H9 (cell line): ENCODE data around the gene MED12. TPM values are rescaled to one million over a fixed set of nuclear protein-coding genes. Genes with fewer than 3 reads are reported as not detected.
A peak's percentile ranks its signal among the peaks of the same experiment; 100 is the strongest.

ENCODE experiments used
- DNase-seq: peaks from one replicate; pipeline ENCODE4 v3.0.0-alpha.2; 2017
- H2AFZ ChIP-seq: one replicate; pipeline ENCODE4 v1.6.1; 2013; ENCODE audit warnings: mild to moderate bottlenecking, low read length, control low read depth, moderate library complexity
- H2AK5ac ChIP-seq: 2 replicates; pipeline ENCODE4 v1.6.1; 2013; ENCODE audit warnings: low read length, control low read depth, mixed read lengths; ENCODE audit not compliant: insufficient read length
- H2BK120ac ChIP-seq: one replicate; pipeline ENCODE4 v1.6.1; 2013; ENCODE audit warnings: low read depth, mild to moderate bottlenecking, low read length, control low read depth, inconsistent platforms; ENCODE audit not compliant: poor library complexity, severe bottlenecking
- H2BK12ac ChIP-seq: 2 replicates; pipeline ENCODE4 v1.6.1; 2013; ENCODE audit warnings: low read length, control low read depth, mixed read lengths, low read depth; ENCODE audit not compliant: insufficient read length
- H2BK15ac ChIP-seq: 2 replicates; pipeline ENCODE4 v1.6.1; 2013; ENCODE audit warnings: low read depth, low read length, control low read depth
- H2BK20ac ChIP-seq: one replicate; pipeline ENCODE4 v1.6.1; 2013; ENCODE audit warnings: low read depth, mild to moderate bottlenecking, low read length, control low read depth, inconsistent platforms; ENCODE audit not compliant: poor library complexity, severe bottlenecking
- H2BK5ac ChIP-seq: 2 replicates; pipeline ENCODE4 v1.6.1; 2013; ENCODE audit warnings: low read length, control low read depth, mixed read lengths; ENCODE audit not compliant: insufficient read length
- H3K14ac ChIP-seq: 2 replicates; pipeline ENCODE4 v1.6.1; 2013; ENCODE audit warnings: low read length, control low read depth; ENCODE audit not compliant: insufficient read depth
- H3K18ac ChIP-seq: 2 replicates; pipeline ENCODE4 v1.6.1; 2013; ENCODE audit warnings: low read depth, mild to moderate bottlenecking, mixed read lengths, low read length, control low read depth; ENCODE audit not compliant: insufficient read length
- H3K23ac ChIP-seq: 2 replicates; pipeline ENCODE4 v1.6.1; 2013; ENCODE audit warnings: low read length, control low read depth, mixed read lengths, low read depth; ENCODE audit not compliant: insufficient read length
- H3K23me2 ChIP-seq: 2 replicates; pipeline ENCODE4 v1.6.1; 2013; ENCODE audit warnings: low read depth, mild to moderate bottlenecking, mixed read lengths, low read length, control low read depth; ENCODE audit not compliant: insufficient read length, poor library complexity, severe bottlenecking
- H3K27ac ChIP-seq: 2 replicates; pipeline ENCODE4 v1.5.1; 2013; ENCODE audit warnings: low read length, control low read depth, mixed read lengths, low read depth; ENCODE audit not compliant: insufficient read length
- H3K27me3 ChIP-seq: 2 replicates; pipeline ENCODE4 v1.6.1; 2013; ENCODE audit warnings: low read length, control low read depth, inconsistent platforms; ENCODE audit not compliant: insufficient read depth
- H3K4ac ChIP-seq: 2 replicates; pipeline ENCODE4 v1.6.1; 2013; ENCODE audit warnings: low read depth, mild to moderate bottlenecking, control low read depth, inconsistent platforms, low read length, moderate library complexity
- H3K4me1 ChIP-seq: 2 replicates; pipeline ENCODE4 v1.6.1; 2013; ENCODE audit warnings: low read length, control low read depth, inconsistent platforms; ENCODE audit not compliant: insufficient read depth
- H3K4me2 ChIP-seq: 2 replicates; pipeline ENCODE4 v1.6.1; 2013; ENCODE audit warnings: low read length, control low read depth, mixed read lengths; ENCODE audit not compliant: insufficient read length, insufficient read depth
- H3K56ac ChIP-seq: 2 replicates; pipeline ENCODE4 v1.6.1; 2013; ENCODE audit warnings: low read depth, mild to moderate bottlenecking, mixed read lengths, low read length, control low read depth; ENCODE audit not compliant: insufficient read length
- H3K79me1 ChIP-seq: 2 replicates; pipeline ENCODE4 v1.6.1; 2013; ENCODE audit warnings: low read depth, mild to moderate bottlenecking, moderate library complexity, low read length, control low read depth, inconsistent platforms; ENCODE audit not compliant: insufficient read depth, poor library complexity, severe bottlenecking
- H3K79me2 ChIP-seq: 2 replicates; pipeline ENCODE4 v1.6.1; 2013; ENCODE audit warnings: low read length, control low read depth, inconsistent platforms; ENCODE audit not compliant: insufficient read depth
- H3K9ac ChIP-seq: 2 replicates; pipeline ENCODE4 v1.6.1; 2013; ENCODE audit warnings: low read length, control low read depth, mixed read lengths; ENCODE audit not compliant: insufficient read length; ENCODE audit errors: extremely low read depth
- H3K9me3 ChIP-seq: one replicate; pipeline ENCODE4 v1.6.1; 2013; ENCODE audit warnings: low read depth, low read length, inconsistent platforms; ENCODE audit not compliant: control insufficient read depth
- H3T11ph ChIP-seq: one replicate; pipeline ENCODE4 v1.6.1; 2013; ENCODE audit warnings: mild to moderate bottlenecking, low read length, control low read depth, inconsistent platforms
- H4K20me1 ChIP-seq: one replicate; pipeline ENCODE4 v1.6.1; 2013; ENCODE audit not compliant: control insufficient read depth, insufficient read length, insufficient read depth
- H4K5ac ChIP-seq: 2 replicates; pipeline ENCODE4 v1.6.1; 2013; ENCODE audit warnings: low read depth, mild to moderate bottlenecking, mixed read lengths, low read length, control low read depth; ENCODE audit not compliant: insufficient read length
- H4K8ac ChIP-seq: replicated peaks from 2 replicates; pipeline ENCODE4 v1.6.1; 2013; ENCODE audit warnings: low read length, control low read depth, mixed read lengths, low read depth; ENCODE audit not compliant: insufficient read length
- H4K91ac ChIP-seq: 2 replicates; pipeline ENCODE4 v1.6.1; 2013; ENCODE audit warnings: low read depth, mild to moderate bottlenecking, moderate library complexity, mixed read lengths, low read length, control low read depth; ENCODE audit not compliant: insufficient read length
- H3K27ac Mint-ChIP-seq, 3 experiments: 2 replicates in 2 of 3; 3 replicates in 1 of 3; pipeline ENCODE4 v1.8.0; 2020 to 2021; ENCODE audit warnings: mixed read lengths in 3 of 3, mild to moderate bottlenecking in 1 of 3, moderate library complexity in 1 of 3
- H3K27me3 Mint-ChIP-seq: 2 replicates; pipeline ENCODE4 v1.8.0; 2021; ENCODE audit warnings: low read depth, mild to moderate bottlenecking, moderate library complexity, mixed read lengths
- H3K36me3 Mint-ChIP-seq, 3 experiments: 2 replicates in 2 of 3; 3 replicates in 1 of 3; pipeline ENCODE4 v1.8.0; 2020 to 2021; ENCODE audit warnings: low read depth in 3 of 3, mixed read lengths in 3 of 3; ENCODE audit not compliant: insufficient read depth in 1 of 3
- H3K4me1 Mint-ChIP-seq, 2 experiments: 2 replicates each; pipeline ENCODE4 v1.8.0; 2020; ENCODE audit warnings: mixed read lengths in 2 of 2
- H3K4me3 Mint-ChIP-seq, 2 experiments: 2 replicates in 1 of 2; 3 replicates in 1 of 2; pipeline ENCODE4 v1.8.0; 2020 to 2021; ENCODE audit warnings: mild to moderate bottlenecking in 2 of 2, mixed read lengths in 2 of 2, moderate library complexity in 1 of 2
- H3K9me3 Mint-ChIP-seq, 2 experiments: 2 replicates in 1 of 2; 3 replicates in 1 of 2; pipeline ENCODE4 v1.8.0; 2020; ENCODE audit warnings: mild to moderate bottlenecking in 2 of 2, mixed read lengths in 2 of 2, moderate library complexity in 1 of 2
- CTCF ChIP-seq: fragments of 200-600 bp; sonication (generic); conservative IDR thresholded peaks from 3 replicates; pipeline ENCODE4 v1.8.0; 2021; ENCODE audit warnings: antibody characterized with exemption, mild to moderate bottlenecking
- WGBS: extraction: QIAGEN DNeasy Blood & Tissue Kit; methylation state at CpG from one replicate; pipeline ENCODE4 v1.1.7; 2013; ENCODE audit warnings: missing lambda C conversion rate, low lambda C conversion rate, mixed read lengths; ENCODE audit not compliant: insufficient read length; ENCODE audit errors: extremely low coverage; 5-methylcytosine and 5-hydroxymethylcytosine counted together
- total RNA-seq: library from RNA; stranded (reverse); gene quantifications from 2 replicates; pipeline ENCODE4 v1.2.1, GENCODE V29; 2021

MED12 gene
- total RNA-seq, 1 experiment from 2014 or later, result 33.0 TPM

DNA sequence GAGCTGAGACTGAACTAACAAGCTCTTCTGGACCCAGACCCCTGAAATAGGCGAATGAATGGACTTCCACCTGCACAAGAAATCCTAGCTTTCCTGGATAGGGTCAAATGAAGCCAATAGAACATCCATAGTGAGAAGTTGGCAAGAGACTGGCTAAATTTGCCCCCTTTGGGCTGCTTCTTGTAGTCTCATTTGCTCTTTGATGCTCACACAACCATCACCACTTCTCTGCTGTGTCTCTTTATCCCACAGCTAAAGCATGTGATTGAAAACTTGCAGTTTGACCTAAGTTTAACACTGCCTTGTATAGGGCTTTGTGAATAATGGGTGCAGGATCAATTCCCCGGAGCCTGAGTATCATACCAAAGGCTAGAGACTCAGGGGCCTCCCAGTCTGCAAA lies 64.5 kb downstream of the MED12 start:
- H3K18ac ChIP-seq, result peak overlapping the region; percentile 86
- H3K79me1 ChIP-seq, result no peaks in the 10 kb centered on the region
- H3K4ac ChIP-seq, result no peak overlapping the region
- Mint-ChIP-seq H3K4me3 (peak overlapping the region; percentile 67 to 81), H3K36me3 (peaks cover 3 to 4% (median 3%) of the 10 kb centered on the region in 3 experiments), H3K27me3 (no peaks in the 10 kb centered on the region; the same call in none of the 2 replicates), H3K4me1 (peaks cover 18 to 23% of the 10 kb centered on the region in 2 experiments), H3K9me3 (peaks cover 51 to 60% of the 10 kb centered on the region in 2 experiments), H3K27ac (peak overlapping the region; percentile 98 to 99 (median 99))
- TF ChIP-seq CTCF, result no peak
- H4K5ac ChIP-seq, result no peak overlapping the region
- H2BK12ac ChIP-seq, result no peak overlapping the region
- peaks cover 9% of the 10 kb centered on the region for H3K23me2 ChIP-seq
- H2BK5ac ChIP-seq, result no peak overlapping the region
- H2BK20ac ChIP-seq, result no peak overlapping the region
- peak overlapping the region; percentile 39; the same call in 1 of the 2 replicates for H3K14ac ChIP-seq
- H3K4me1 ChIP-seq, result peaks cover 4% of the 10 kb centered on the region
- H3K9me3 ChIP-seq, result peaks cover 5% of the 10 kb centered on the region
- H3K4me2 ChIP-seq, result peak overlapping the region; percentile 41
- H3K9ac ChIP-seq, result peak overlapping the region; percentile 35
- H4K8ac ChIP-seq, result no peak overlapping the region
- no peak overlapping the region for H3K56ac ChIP-seq
- peak overlapping the region; percentile 72 for H4K91ac ChIP-seq
- H2AFZ ChIP-seq, result no peak overlapping the region
- WGBS, result no CpG with 5 or more reads among the region's 2 CpGs
- no peak overlapping the region for H2BK120ac ChIP-seq
- DNase-seq, result no peak
- H2BK15ac ChIP-seq, result no peak overlapping the region
- no peak overlapping the region for H2AK5ac ChIP-seq
- H3K27ac ChIP-seq, result peak overlapping the region; percentile 91
- H3K79me2 ChIP-seq, result no peaks in the 10 kb centered on the region
- no peaks in the 10 kb centered on the region for H3K27me3 ChIP-seq
- no peak overlapping the region for H3T11ph ChIP-seq
- no peaks in the 10 kb centered on the region for H4K20me1 ChIP-seq
- H3K23ac ChIP-seq, result no peak overlapping the region
